H1 (cell line): Measurements from ENCODE around the gene CHEK2. TPM values are rescaled to one million over a fixed set of nuclear protein-coding genes. Genes with fewer than 3 reads are reported as not detected.
"Not testable (repeated sequence)": the region's sequence is repeated elsewhere in the genome, so short reads cannot be mapped to it uniquely, and the experiment has no call there.

Source experiments
- CTCF ChIA-PET: fragments of 300-600 bp; sonication (Branson Sonifier 250); formaldehyde crosslinking; loops from one replicate; lab custom pipeline; 2021; ENCODE audit not compliant: partially characterized antibody; lab: Charles Lee
- POLR2A ChIA-PET: fragments of 300-600 bp; sonication (Branson Sonifier 250); formaldehyde crosslinking; loops from one replicate; lab custom pipeline; 2021; ENCODE audit warnings: inconsistent platforms; ENCODE audit not compliant: partially characterized antibody; lab: Charles Lee
- DNase-seq, 2 experiments: peaks; one replicate each; pipeline versions ENCODE4 v3.0.0 to v3.0.0-alpha.2; 2010 to 2022; ENCODE audit warnings: low spot score in 2 of 2, low read depth in 1 of 2, mixed read lengths in 1 of 2
- FAIRE-seq: peaks from 2 replicates; lab custom pipeline; 2011; peaks lifted over from hg19 to GRCh38; lab: Jason Lieb, UNC
- H2AFZ ChIP-seq: 2 replicates; pipeline ENCODE4 v1.8.1; 2012; ENCODE audit warnings: low read length, inconsistent platforms
- H2AK5ac ChIP-seq: 2 replicates; pipeline ENCODE4 v1.6.1; 2013; ENCODE audit warnings: low read depth, low read length
- H2BK120ac ChIP-seq: replicated peaks from 2 replicates; pipeline ENCODE3; 2013; ENCODE audit warnings: low read depth, low read length, inconsistent platforms
- H2BK12ac ChIP-seq: 2 replicates; pipeline ENCODE4 v1.6.1; 2013; ENCODE audit warnings: low read depth, low read length
- H2BK15ac ChIP-seq: 2 replicates; pipeline ENCODE4 v1.6.1; 2013; ENCODE audit warnings: low read length
- H2BK20ac ChIP-seq: 2 replicates; pipeline ENCODE4 v1.6.1; 2013; ENCODE audit warnings: low read length
- H2BK5ac ChIP-seq: 2 replicates; pipeline ENCODE4 v1.6.1; 2013; ENCODE audit warnings: low read depth, low read length
- H3K14ac ChIP-seq: 2 replicates; pipeline ENCODE4 v1.6.1; 2013; ENCODE audit warnings: inconsistent platforms; ENCODE audit not compliant: insufficient read length
- H3K18ac ChIP-seq: 2 replicates; pipeline ENCODE4 v1.6.1; 2013; ENCODE audit warnings: low read length; ENCODE audit errors: extremely low read depth
- H3K23ac ChIP-seq: 2 replicates; pipeline ENCODE4 v1.6.1; 2013; ENCODE audit warnings: inconsistent platforms; ENCODE audit not compliant: insufficient read length
- H3K23me2 ChIP-seq: 2 replicates; pipeline ENCODE4 v1.6.1; 2013; ENCODE audit warnings: low read depth, low read length
- H3K27ac ChIP-seq: 2 replicates; pipeline ENCODE4 v1.6.1; 2011; ENCODE audit warnings: low read depth, low read length, inconsistent platforms
- H3K27me3 ChIP-seq, 4 experiments: replicated peaks in 1 of 4; 1 replicate in 1 of 4; 2 replicates in 3 of 4; pipeline versions ENCODE4 v1.6.1 to v1.8.1; 2011 to 2013; ENCODE audit warnings: low read length in 3 of 4, mild to moderate bottlenecking in 3 of 4, inconsistent platforms in 2 of 4, mixed read lengths in 2 of 4, moderate library complexity in 1 of 4; ENCODE audit not compliant: control insufficient read depth in 3 of 4, insufficient read depth in 3 of 4; ENCODE audit errors: extremely low read depth in 1 of 4
- H3K36me3 ChIP-seq, 4 experiments: 2 replicates each; pipeline versions ENCODE4 v1.6.1 to v1.8.1; 2011 to 2013; ENCODE audit warnings: mild to moderate bottlenecking in 4 of 4, low read length in 3 of 4, moderate library complexity in 2 of 4, control low read depth in 1 of 4, inconsistent platforms in 1 of 4; ENCODE audit not compliant: insufficient read depth in 4 of 4, control insufficient read depth in 2 of 4
- H3K4ac ChIP-seq: replicated peaks from 2 replicates; pipeline ENCODE3; 2013; ENCODE audit warnings: low read length, low read depth, mixed read lengths, inconsistent platforms; ENCODE audit not compliant: insufficient read length
- H3K4me1 ChIP-seq, 4 experiments: replicated peaks in 1 of 4; 1 replicate in 1 of 4; 2 replicates in 3 of 4; pipeline versions ENCODE4 v1.6.1 to v1.8.1; 2011 to 2013; ENCODE audit warnings: low read length in 3 of 4, inconsistent platforms in 2 of 4, mixed read lengths in 1 of 4; ENCODE audit not compliant: insufficient read depth in 4 of 4, control insufficient read depth in 3 of 4
- H3K4me2 ChIP-seq, 2 experiments: 2 replicates each; pipeline versions ENCODE4 v1.6.1 to v1.8.1; 2011 to 2013; ENCODE audit warnings: low read depth in 2 of 2, low read length in 2 of 2, control low read depth in 1 of 2, inconsistent platforms in 1 of 2, mild to moderate bottlenecking in 1 of 2; ENCODE audit not compliant: insufficient read depth in 1 of 2
- H3K4me3 ChIP-seq, 4 experiments: fragments of 200-600, 300-600 bp in 1 of 4; sonication (generic), shearing (Covaris generic), sonication (Bioruptor Twin) in 1 of 4; 2 replicates each; pipeline versions ENCODE4 v1.5.1 to v1.8.1; 2011 to 2016; ENCODE audit warnings: low read length in 4 of 4, low read depth in 3 of 4, control low read depth in 2 of 4, inconsistent platforms in 2 of 4, mild to moderate bottlenecking in 2 of 4, mixed read lengths in 1 of 4, moderate library complexity in 1 of 4; ENCODE audit not compliant: insufficient read depth in 2 of 4; ENCODE audit errors: extremely low read depth in 1 of 4
- H3K56ac ChIP-seq: replicated peaks from 2 replicates; pipeline ENCODE3; 2013; ENCODE audit warnings: low read depth, mild to moderate bottlenecking, mixed read lengths, low read length, inconsistent platforms; ENCODE audit not compliant: insufficient read length
- H3K79me1 ChIP-seq: 2 replicates; pipeline ENCODE4 v1.6.1; 2013; ENCODE audit warnings: low read depth, low read length, control low read depth
- H3K79me2 ChIP-seq, 2 experiments: 2 replicates each; pipeline versions ENCODE4 v1.6.1 to v1.8.1; 2012 to 2013; ENCODE audit warnings: low read length in 2 of 2, mild to moderate bottlenecking in 2 of 2, inconsistent platforms in 1 of 2; ENCODE audit not compliant: insufficient read depth in 2 of 2, control insufficient read depth in 1 of 2
- H3K9ac ChIP-seq, 4 experiments: replicated peaks in 1 of 4; 1 replicate in 1 of 4; 2 replicates in 3 of 4; pipeline versions ENCODE4 v1.6.1 to v1.8.1; 2011 to 2013; ENCODE audit warnings: low read depth in 3 of 4, low read length in 3 of 4, control low read depth in 2 of 4, mild to moderate bottlenecking in 2 of 4, moderate library complexity in 2 of 4, inconsistent platforms in 1 of 4; ENCODE audit errors: extremely low read depth in 1 of 4
- H3K9me3 ChIP-seq, 2 experiments: 2 replicates each; pipeline versions ENCODE4 v1.6.1 to v1.8.1; 2012 to 2013; ENCODE audit warnings: mild to moderate bottlenecking in 2 of 2, moderate library complexity in 2 of 2, control low read depth in 1 of 2, inconsistent platforms in 1 of 2, low read depth in 1 of 2, low read length in 1 of 2, mixed read lengths in 1 of 2; ENCODE audit not compliant: insufficient read depth in 2 of 2
- H4K20me1 ChIP-seq, 2 experiments: replicated peaks in 1 of 2; 2 replicates each; pipeline versions ENCODE3 to v1.8.1; 2011 to 2013; ENCODE audit warnings: inconsistent platforms in 2 of 2, low read length in 2 of 2, mild to moderate bottlenecking in 1 of 2; ENCODE audit not compliant: insufficient read depth in 2 of 2, control insufficient read depth in 1 of 2
- H4K5ac ChIP-seq: 2 replicates; pipeline ENCODE4 v1.6.1; 2013; ENCODE audit warnings: low read length, low read depth, mixed read lengths, inconsistent platforms; ENCODE audit not compliant: insufficient read length
- H4K8ac ChIP-seq: 2 replicates; pipeline ENCODE4 v1.8.0; 2013; ENCODE audit warnings: mild to moderate bottlenecking, moderate library complexity, low read length, inconsistent platforms; ENCODE audit not compliant: insufficient read depth; ENCODE audit errors: extremely low read depth
- H4K91ac ChIP-seq: replicated peaks from 2 replicates; pipeline ENCODE3; 2013; ENCODE audit warnings: low read length, mixed read lengths, inconsistent platforms; ENCODE audit not compliant: insufficient read length
- WGBS, 2 experiments: shearing (Covaris generic) in 1 of 2; methylation state at CpG; one replicate each; pipeline versions ENCODE4 v1.1.6 to v1.1.7; 2013 to 2015; ENCODE audit warnings: low lambda C conversion rate in 2 of 2, mixed read lengths in 2 of 2, inconsistent platforms in 1 of 2, low coverage in 1 of 2, missing lambda C conversion rate in 1 of 2; ENCODE audit not compliant: insufficient replicate concordance in 2 of 2, insufficient coverage in 1 of 2, insufficient read length in 1 of 2; ENCODE audit errors: extremely low coverage in 1 of 2, missing lambda C conversion rate in 1 of 2; 5-methylcytosine and 5-hydroxymethylcytosine counted together
- polyA plus RNA-seq, 7 experiments: library from polyadenylated mRNA; depleted of rRNA in 3 of 7; stranded (reverse) in 5 of 7; unstranded in 2 of 7; fragments of >200 nt in 5 of 7; fragments of 200-250 nt in 2 of 7; gene quantifications; 1 replicate in 5 of 7; 2 replicates in 1 of 7; 4 replicates in 1 of 7; pipeline versions ENCODE4 v1.2.1 to v1.2.3, GENCODE V29; 2011 to 2013; ENCODE audit warnings: missing spikeins in 2 of 7, mixed read lengths in 2 of 7
- total RNA-seq: library from RNA; stranded (reverse); fragmentation: NEBNext Ultra II Directional; extraction: Animal tissue kit (Norgen Biotek cat#: 25700); gene quantifications from 2 replicates; pipeline ENCODE4 v1.2.1, GENCODE V29; 2021

Gene CHEK2
- total and polyA plus RNA-seq, 2 of the 8 experiments (the other 6 are each of a cell fraction or from before 2014, with no cell fraction given) = 74.9 to 89.5 TPM

DNA sequence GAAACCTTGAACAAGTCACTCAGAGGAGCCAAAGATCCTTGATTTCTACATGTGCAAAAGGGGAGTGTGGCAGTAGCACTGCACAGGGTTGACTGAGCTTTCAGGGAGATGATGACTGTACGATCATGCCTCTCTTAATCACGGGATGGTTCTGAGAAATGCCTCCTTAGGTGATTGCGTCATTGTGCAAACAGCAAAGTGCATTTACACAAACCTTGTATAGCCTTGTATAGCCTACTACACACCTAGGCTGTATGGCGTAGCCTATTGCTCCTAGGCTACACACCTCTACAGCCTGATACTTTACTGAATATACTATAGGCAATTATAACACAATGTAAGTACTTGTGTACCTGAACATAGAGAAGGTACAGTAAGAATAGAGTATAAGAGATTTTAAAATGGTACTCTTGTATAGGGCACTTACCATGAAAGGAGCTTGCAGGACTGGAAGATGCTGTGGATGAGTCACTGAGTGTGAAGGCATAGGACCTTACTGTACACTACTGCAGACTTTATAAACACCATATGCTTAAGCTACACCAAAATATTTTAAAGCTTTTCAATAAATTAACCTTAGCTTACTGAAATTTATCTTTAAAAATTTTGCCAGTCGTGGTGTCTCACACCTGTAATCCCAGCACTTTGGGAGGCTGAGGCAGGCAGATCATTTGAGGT is 60.7 kb downstream of the CHEK2 start:
- H2BK20ac ChIP-seq, H3K79me2 ChIP-seq, H3K4me3 ChIP-seq, DNase-seq, H3K79me1 ChIP-seq, H2BK12ac ChIP-seq, H3K4ac ChIP-seq, H3K27me3 ChIP-seq, H2BK15ac ChIP-seq, H4K8ac ChIP-seq, H2BK120ac ChIP-seq, H3K36me3 ChIP-seq, POLR2A ChIA-PET, H3K9ac ChIP-seq, H4K20me1 ChIP-seq, CTCF ChIA-PET, H3K23me2 ChIP-seq, H3K18ac ChIP-seq, FAIRE-seq, H3K4me2 ChIP-seq, H4K91ac ChIP-seq, H2AK5ac ChIP-seq, H3K9me3 ChIP-seq, H2BK5ac ChIP-seq, H3K4me1 ChIP-seq, H3K23ac ChIP-seq, H2AFZ ChIP-seq, H3K27ac ChIP-seq, H3K14ac ChIP-seq, H4K5ac ChIP-seq, H3K56ac ChIP-seq: not testable (repeated sequence)
- 94% methylated on average over 5 of the region's 5 CpGs; no CpG with 5 or more reads in 1 of the 2 experiments for WGBS, 2 experiments
